NB4 (cell line): ENCODE results near the gene PRKG1.

Experiments
- POLR2A ChIP-seq: IDR thresholded peaks from 2 replicates; pipeline ENCODE4 v1.6.1; 2011; ENCODE audit warnings: mild to moderate bottlenecking; ENCODE audit not compliant: insufficient read length; ENCODE audit errors: extremely low read depth
- TF ChIP-seq, protein P1 (sequence below): IDR thresholded peaks from one replicate; pipeline ENCODE4 v1.5.1; 2012; ENCODE audit warnings: low read depth, low read length

GRCh38 chr10:51802030-51802429, 727.7 kb downstream of the PRKG1 start:
- TF ChIP-seq POLR2A: no peak
- TF ChIP-seq, protein P1, sequence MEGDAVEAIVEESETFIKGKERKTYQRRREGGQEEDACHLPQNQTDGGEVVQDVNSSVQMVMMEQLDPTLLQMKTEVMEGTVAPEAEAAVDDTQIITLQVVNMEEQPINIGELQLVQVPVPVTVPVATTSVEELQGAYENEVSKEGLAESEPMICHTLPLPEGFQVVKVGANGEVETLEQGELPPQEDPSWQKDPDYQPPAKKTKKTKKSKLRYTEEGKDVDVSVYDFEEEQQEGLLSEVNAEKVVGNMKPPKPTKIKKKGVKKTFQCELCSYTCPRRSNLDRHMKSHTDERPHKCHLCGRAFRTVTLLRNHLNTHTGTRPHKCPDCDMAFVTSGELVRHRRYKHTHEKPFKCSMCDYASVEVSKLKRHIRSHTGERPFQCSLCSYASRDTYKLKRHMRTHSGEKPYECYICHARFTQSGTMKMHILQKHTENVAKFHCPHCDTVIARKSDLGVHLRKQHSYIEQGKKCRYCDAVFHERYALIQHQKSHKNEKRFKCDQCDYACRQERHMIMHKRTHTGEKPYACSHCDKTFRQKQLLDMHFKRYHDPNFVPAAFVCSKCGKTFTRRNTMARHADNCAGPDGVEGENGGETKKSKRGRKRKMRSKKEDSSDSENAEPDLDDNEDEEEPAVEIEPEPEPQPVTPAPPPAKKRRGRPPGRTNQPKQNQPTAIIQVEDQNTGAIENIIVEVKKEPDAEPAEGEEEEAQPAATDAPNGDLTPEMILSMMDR: no peak
